Smooth muscle cell (in vitro differentiated cells): ENCODE measurements around the gene MUC3A. TPM values are rescaled to one million over a fixed set of nuclear protein-coding genes. Genes with fewer than 3 reads are reported as not detected.

Experiments used
- DNase-seq: peaks from one replicate; lab custom pipeline; 2025; ENCODE audit not compliant: unreplicated experiment; lab: John Stamatoyannopoulos, UW
- H2AFZ ChIP-seq: fragments of 200-600 bp; sonication (generic); 2 replicates; pipeline ENCODE4 v1.6.0; 2016; ENCODE audit warnings: antibody characterized with exemption, low read depth, mild to moderate bottlenecking
- H3F3A ChIP-seq: fragments of 200-600 bp; sonication (generic); 2 replicates; pipeline ENCODE4 v1.6.0; 2017; ENCODE audit warnings: antibody characterized with exemption, low read depth
- H3K27ac ChIP-seq: fragments of 200-600 bp; sonication (generic); 2 replicates; pipeline ENCODE4 v1.5.1; 2016; ENCODE audit warnings: low read depth, mild to moderate bottlenecking
- H3K27me3 ChIP-seq: fragments of 200-600 bp; sonication (generic); 2 replicates; pipeline ENCODE4 v1.6.1; 2016; ENCODE audit warnings: low read depth, mild to moderate bottlenecking
- H3K36me3 ChIP-seq: fragments of 200-600 bp; sonication (generic); 2 replicates; pipeline ENCODE4 v1.5.1; 2016; ENCODE audit warnings: low read depth
- H3K4me1 ChIP-seq: fragments of 200-600 bp; sonication (generic); 2 replicates; pipeline ENCODE4 v1.5.1; 2016; ENCODE audit warnings: low read depth
- H3K4me2 ChIP-seq: fragments of 200-600 bp; sonication (generic); 2 replicates; pipeline ENCODE4 v1.6.0; 2016; ENCODE audit warnings: mild to moderate bottlenecking
- H3K4me3 ChIP-seq: fragments of 200-600 bp; sonication (generic); 2 replicates; pipeline ENCODE4 v1.5.1; 2016; ENCODE audit warnings: mild to moderate bottlenecking
- H3K79me2 ChIP-seq: fragments of 200-600 bp; sonication (generic); 2 replicates; pipeline ENCODE4 v1.6.0; 2016; ENCODE audit warnings: low read depth, mild to moderate bottlenecking
- H3K9ac ChIP-seq: fragments of 200-600 bp; sonication (generic); 2 replicates; pipeline ENCODE4 v1.6.0; 2016; ENCODE audit warnings: low read depth
- H3K9me3 ChIP-seq: fragments of 200-600 bp; sonication (generic); replicated peaks from 2 replicates; pipeline ENCODE4 v1.5.1; 2016; ENCODE audit warnings: low read depth
- H4K20me1 ChIP-seq: fragments of 200-600 bp; sonication (generic); 2 replicates; pipeline ENCODE4 v1.6.0; 2016; ENCODE audit warnings: low read depth
- WGBS: methylation state at CpG from one replicate; pipeline ENCODE4 v1.1.7; 2016; ENCODE audit warnings: low lambda C conversion rate; 5-methylcytosine and 5-hydroxymethylcytosine counted together
- polyA plus RNA-seq: library from polyadenylated mRNA; unstranded; fragments of >200 nt; fragmentation: Nextera tagmentation; extraction: Ambion mirVana; gene quantifications from 2 replicates; pipeline ENCODE4 v1.2.1, GENCODE V29; 2016
- total RNA-seq: library from RNA; depleted of rRNA; stranded (reverse); fragments of >200 nt; gene quantifications from 2 replicates; pipeline ENCODE4 v1.2.3, GENCODE V29; 2014
- TF ChIP-seq, protein P1 (sequence below): fragments of 200-600 bp; sonication (generic); IDR thresholded peaks from 2 replicates; pipeline ENCODE4 v1.5.1; 2017; ENCODE audit warnings: borderline replicate concordance, mild to moderate bottlenecking, antibody characterized with exemption; ENCODE audit not compliant: insufficient read depth, poor library complexity, severe bottlenecking

MUC3A gene
- total and polyA plus RNA-seq, 2 experiments from 2014 or later, result not detected

DNA sequence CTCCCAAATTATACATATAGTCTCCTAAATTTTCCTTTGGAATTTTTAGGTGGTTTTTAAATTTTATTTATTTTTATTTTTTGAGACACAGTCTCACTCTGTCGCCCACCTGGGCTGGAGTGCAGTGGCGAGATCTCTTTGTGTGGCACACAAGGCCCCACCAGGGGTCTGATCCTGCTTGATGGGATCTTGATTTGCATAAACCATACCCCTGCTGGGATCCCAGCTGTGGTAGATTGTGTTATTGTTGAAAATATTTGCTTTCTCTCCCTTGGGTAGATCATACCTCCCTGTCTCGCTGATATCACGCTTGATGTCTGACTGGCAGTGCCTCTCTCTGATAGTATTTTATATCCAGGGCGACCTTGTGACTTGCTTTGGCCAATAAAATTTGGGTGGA lies 5.6 kb upstream of the MUC3A start:
- no peak for DNase-seq
- no peaks in the 10 kb centered on the region for H3K9me3 ChIP-seq
- TF ChIP-seq, protein P1, sequence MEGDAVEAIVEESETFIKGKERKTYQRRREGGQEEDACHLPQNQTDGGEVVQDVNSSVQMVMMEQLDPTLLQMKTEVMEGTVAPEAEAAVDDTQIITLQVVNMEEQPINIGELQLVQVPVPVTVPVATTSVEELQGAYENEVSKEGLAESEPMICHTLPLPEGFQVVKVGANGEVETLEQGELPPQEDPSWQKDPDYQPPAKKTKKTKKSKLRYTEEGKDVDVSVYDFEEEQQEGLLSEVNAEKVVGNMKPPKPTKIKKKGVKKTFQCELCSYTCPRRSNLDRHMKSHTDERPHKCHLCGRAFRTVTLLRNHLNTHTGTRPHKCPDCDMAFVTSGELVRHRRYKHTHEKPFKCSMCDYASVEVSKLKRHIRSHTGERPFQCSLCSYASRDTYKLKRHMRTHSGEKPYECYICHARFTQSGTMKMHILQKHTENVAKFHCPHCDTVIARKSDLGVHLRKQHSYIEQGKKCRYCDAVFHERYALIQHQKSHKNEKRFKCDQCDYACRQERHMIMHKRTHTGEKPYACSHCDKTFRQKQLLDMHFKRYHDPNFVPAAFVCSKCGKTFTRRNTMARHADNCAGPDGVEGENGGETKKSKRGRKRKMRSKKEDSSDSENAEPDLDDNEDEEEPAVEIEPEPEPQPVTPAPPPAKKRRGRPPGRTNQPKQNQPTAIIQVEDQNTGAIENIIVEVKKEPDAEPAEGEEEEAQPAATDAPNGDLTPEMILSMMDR, result no peak
- H3K79me2 ChIP-seq, result no peaks in the 10 kb centered on the region
- whole genome bisulfite sequencing, result 92% methylated on average over 5 of the region's 5 CpGs
- H2AFZ ChIP-seq, result no peak overlapping the region
- no peaks in the 10 kb centered on the region for H3K27me3 ChIP-seq
- H3F3A ChIP-seq, result no peaks in the 10 kb centered on the region
- H4K20me1 ChIP-seq, result no peaks in the 10 kb centered on the region
- H3K36me3 ChIP-seq, result no peaks in the 10 kb centered on the region
- no peak overlapping the region for H3K27ac ChIP-seq
- H3K4me3 ChIP-seq, result no peak overlapping the region
- H3K4me2 ChIP-seq, result no peak overlapping the region
- H3K4me1 ChIP-seq, result no peaks in the 10 kb centered on the region
- no peak overlapping the region for H3K9ac ChIP-seq

DNA sequence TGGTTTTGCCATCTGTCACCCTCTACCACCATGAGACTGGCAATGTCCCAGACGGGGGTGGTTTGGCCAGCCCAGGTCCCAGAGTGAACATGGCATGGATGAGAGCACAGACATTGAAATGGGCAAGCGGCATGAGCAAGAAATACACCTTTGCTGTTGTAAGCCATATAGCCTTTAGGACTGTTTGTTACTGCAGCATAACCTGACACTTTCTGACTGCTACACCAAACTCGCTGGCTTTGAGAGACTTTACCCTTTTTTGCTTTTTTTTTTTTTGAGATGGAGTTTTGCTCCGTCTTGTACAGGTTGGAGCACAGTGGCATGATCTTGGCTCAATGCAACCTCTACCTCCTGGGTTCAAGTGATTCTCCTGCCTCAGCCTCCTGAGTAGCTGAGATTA lies 5.2 kb upstream of the MUC3A start:
- no peak overlapping the region for H3K4me2 ChIP-seq
- WGBS, result 100% methylated on average over 4 of the region's 4 CpGs
- TF ChIP-seq, protein P1, result no peak

DNA sequence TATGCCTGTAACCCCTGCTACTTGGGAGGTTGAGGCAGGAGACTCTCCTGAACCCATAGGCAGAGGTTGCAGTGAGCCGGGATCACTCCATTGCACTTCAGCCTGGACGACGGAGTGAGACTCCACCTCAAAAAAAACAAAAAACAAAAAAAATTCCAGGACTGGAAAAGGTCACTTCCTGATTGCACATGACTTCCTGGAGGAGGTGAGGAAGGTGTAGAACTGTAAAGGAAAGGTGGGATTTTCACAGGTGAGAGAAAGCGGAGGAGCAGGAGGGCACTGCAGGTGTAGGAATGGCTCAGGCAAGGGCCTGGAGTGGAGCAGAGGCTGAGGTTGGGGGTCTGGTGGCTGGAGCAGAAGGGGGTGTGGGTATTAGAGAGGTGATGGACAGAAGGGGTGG lies 3.2 kb upstream of the MUC3A start:
- WGBS, result 93% methylated on average over 4 of the region's 4 CpGs
- DNase-seq, result no peak
- Histone ChIP-seq H3K4me1 (no peaks in the 10 kb centered on the region), H2AFZ (no peak overlapping the region), H3K36me3 (no peaks in the 10 kb centered on the region), H3K27me3 (peaks cover 5% of the 10 kb centered on the region), H3F3A (no peaks in the 10 kb centered on the region), H4K20me1 (no peaks in the 10 kb centered on the region), H3K9ac (no peak overlapping the region), H3K79me2 (no peaks in the 10 kb centered on the region), H3K4me3 (no peak overlapping the region), H3K4me2 (no peak overlapping the region), H3K9me3 (no peaks in the 10 kb centered on the region), H3K27ac (no peak overlapping the region)
- TF ChIP-seq, protein P1, result no peak

More for the DNA sequence above, 5.2 kb upstream of the MUC3A start:
- Histone ChIP-seq H4K20me1 (no peaks in the 10 kb centered on the region), H3K4me3 (no peak overlapping the region), H3K9ac (no peak overlapping the region), H3K27ac (no peak overlapping the region), H3K36me3 (no peaks in the 10 kb centered on the region), H3K4me1 (no peaks in the 10 kb centered on the region), H2AFZ (no peak overlapping the region), H3F3A (no peaks in the 10 kb centered on the region), H3K79me2 (no peaks in the 10 kb centered on the region), H3K9me3 (no peaks in the 10 kb centered on the region), H3K27me3 (no peaks in the 10 kb centered on the region)
- no peak for DNase-seq

DNA sequence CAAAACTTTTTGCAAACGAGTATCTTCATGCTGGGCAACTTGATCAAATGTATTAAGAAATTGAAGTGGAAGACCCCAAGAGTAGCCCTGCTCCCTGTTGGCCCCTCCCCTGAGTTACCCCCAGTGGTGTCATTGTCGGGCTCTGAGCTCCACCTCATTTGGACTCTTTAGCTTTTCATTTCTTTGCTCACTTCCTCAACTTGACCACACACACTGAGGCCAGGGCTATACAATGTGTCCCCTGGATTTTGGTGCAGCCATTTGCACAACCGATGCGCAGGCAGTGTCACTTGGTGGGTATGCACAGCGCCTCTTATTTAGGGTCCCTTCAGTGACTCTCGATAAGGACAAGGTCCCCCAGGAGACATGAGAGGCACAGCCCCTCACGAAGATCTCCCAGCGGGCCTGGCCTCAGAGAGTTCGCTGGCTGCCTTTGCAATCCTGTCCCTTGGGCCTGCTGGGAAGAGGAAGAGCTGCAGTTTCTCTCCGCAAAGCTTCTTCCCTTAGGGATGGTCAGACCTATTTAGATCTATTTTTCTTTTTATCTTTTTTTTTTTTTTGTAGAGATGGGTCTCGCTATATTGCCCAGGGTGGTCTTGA lies 2.5 kb upstream of the MUC3A start:
- no peak for DNase-seq
- 92% methylated on average over 11 of the region's 11 CpGs for WGBS
- Histone ChIP-seq H3F3A (no peaks in the 10 kb centered on the region), H3K27ac (no peak overlapping the region), H4K20me1 (no peaks in the 10 kb centered on the region), H3K36me3 (no peaks in the 10 kb centered on the region), H3K4me2 (no peak overlapping the region), H3K79me2 (no peaks in the 10 kb centered on the region), H2AFZ (no peak overlapping the region), H3K9ac (no peak overlapping the region), H3K27me3 (peaks cover 5% of the 10 kb centered on the region), H3K4me1 (no peaks in the 10 kb centered on the region), H3K4me3 (no peak overlapping the region), H3K9me3 (no peaks in the 10 kb centered on the region)
- TF ChIP-seq, protein P1, result no peak
